GM23338 (cell line): ENCODE results near the gene C1QL1. TPM values are rescaled to one million over a fixed set of nuclear protein-coding genes. Genes with fewer than 3 reads are reported as not detected.

ENCODE experiments used
- ATAC-seq: fragments of 200-7000 bp; cut with Tn5 transposase; 3 replicates; pipeline ENCODE4 v1.9.1; 2020
- DNase-seq: peaks from one replicate; pipeline ENCODE4 v3.0.0-alpha.2; 2015; ENCODE audit warnings: low spot score
- H2AFZ ChIP-seq: fragments of 200-600 bp; sonication (generic); 2 replicates; pipeline ENCODE4 v1.8.0; 2016; ENCODE audit warnings: antibody characterized with exemption, mild to moderate bottlenecking, moderate library complexity
- H3F3A ChIP-seq: fragments of 200-600 bp; sonication (generic); replicated peaks from 2 replicates; pipeline ENCODE4 v1.8.0; 2017; ENCODE audit warnings: antibody characterized with exemption, mixed run types, low read depth
- H3K27ac ChIP-seq: fragments of 200-600 bp; sonication (generic); 2 replicates; pipeline ENCODE4 v1.6.1; 2016; ENCODE audit warnings: low read depth
- H3K27me3 ChIP-seq: fragments of 200-600 bp; sonication (generic); 2 replicates; pipeline ENCODE4 v1.8.0; 2016; ENCODE audit warnings: mild to moderate bottlenecking, mixed run types, moderate library complexity; ENCODE audit not compliant: insufficient read depth
- H3K36me3 ChIP-seq: fragments of 200-600 bp; sonication (generic); 2 replicates; pipeline ENCODE4 v1.8.0; 2016; ENCODE audit warnings: mild to moderate bottlenecking; ENCODE audit not compliant: insufficient read depth
- H3K4me1 ChIP-seq: fragments of 200-600 bp; sonication (generic); 2 replicates; pipeline ENCODE4 v1.8.0; 2016; ENCODE audit warnings: mild to moderate bottlenecking, moderate library complexity; ENCODE audit not compliant: insufficient read depth
- H3K4me2 ChIP-seq: fragments of 200-600 bp; sonication (generic); 2 replicates; pipeline ENCODE4 v1.7.1; 2017; ENCODE audit warnings: mixed run types
- H3K4me3 ChIP-seq: fragments of 200-600 bp; sonication (generic); 2 replicates; pipeline ENCODE4 v1.6.1; 2016; ENCODE audit warnings: mixed run types
- H3K79me2 ChIP-seq: fragments of 200-600 bp; sonication (generic); replicated peaks from 2 replicates; pipeline ENCODE4 v1.8.0; 2017; ENCODE audit warnings: mild to moderate bottlenecking; ENCODE audit not compliant: insufficient read depth
- H3K9me2 ChIP-seq: fragments of 200-600 bp; sonication (generic); 2 replicates; pipeline ENCODE4 v1.8.0; 2017; ENCODE audit not compliant: insufficient read depth
- H4K20me1 ChIP-seq: fragments of 200-600 bp; sonication (generic); replicated peaks from 2 replicates; pipeline ENCODE4 v1.8.0; 2017; ENCODE audit warnings: mild to moderate bottlenecking; ENCODE audit not compliant: insufficient read depth
- H3K27ac Mint-ChIP-seq: 2 replicates; pipeline ENCODE4 v1.8.0; 2020; ENCODE audit warnings: inconsistent platforms, mild to moderate bottlenecking, moderate library complexity, mixed read lengths
- H3K27me3 Mint-ChIP-seq: 3 replicates; pipeline ENCODE4 v1.8.0; 2022; ENCODE audit warnings: low read depth, mild to moderate bottlenecking, moderate library complexity, mixed read lengths, inconsistent platforms; ENCODE audit not compliant: insufficient read depth, poor library complexity
- H3K36me3 Mint-ChIP-seq: 3 replicates; pipeline ENCODE4 v1.8.0; 2021; ENCODE audit warnings: low read depth, mild to moderate bottlenecking, inconsistent platforms, moderate library complexity, mixed read lengths
- H3K4me1 Mint-ChIP-seq: 3 replicates; pipeline ENCODE4 v1.8.0; 2020; ENCODE audit warnings: mild to moderate bottlenecking, inconsistent platforms, mixed read lengths
- H3K4me3 Mint-ChIP-seq: 3 replicates; pipeline ENCODE4 v1.8.0; 2021; ENCODE audit warnings: moderate library complexity, mild to moderate bottlenecking, inconsistent platforms, mixed read lengths
- H3K9me3 Mint-ChIP-seq: 3 replicates; pipeline ENCODE4 v1.8.0; 2020; ENCODE audit warnings: moderate library complexity, mild to moderate bottlenecking, inconsistent platforms, mixed read lengths
- CREB1 ChIP-seq: fragments of 250-450 bp; sonication (Bioruptor Pico); IDR thresholded peaks from 2 replicates; pipeline ENCODE4 v1.5.0; 2020; ENCODE audit warnings: low read depth, mild to moderate bottlenecking, moderate library complexity
- NANOG ChIP-seq: IDR thresholded peaks from 2 replicates; pipeline ENCODE4 v1.6.1; 2016; ENCODE audit warnings: antibody characterized with exemption, borderline replicate concordance
- ZNF331 ChIP-seq: fragments of 250-450 bp; sonication (Bioruptor Pico); IDR thresholded peaks from 2 replicates; pipeline ENCODE4 v1.5.0; 2020; ENCODE audit warnings: low read depth, mild to moderate bottlenecking, moderate library complexity
- polyA plus RNA-seq: library from polyadenylated mRNA; unstranded; fragments of >200 nt; fragmentation: Nextera tagmentation; extraction: Ambion mirVana; gene quantifications from 2 replicates; pipeline ENCODE4 v1.2.1, GENCODE V29; 2016
- total RNA-seq: library from RNA; depleted of rRNA; stranded (reverse); fragments of >200 nt; shearing (Covaris generic); gene quantifications from 2 replicates; pipeline ENCODE4 v1.2.3, GENCODE V29; 2014
- TF ChIP-seq, protein P1 (sequence below): fragments of 250-450 bp; sonication (Bioruptor Pico); IDR thresholded peaks from 2 replicates; pipeline ENCODE4 v1.5.0; 2020; ENCODE audit warnings: mild to moderate bottlenecking, moderate library complexity
- TF ChIP-seq, protein P2 (sequence below): IDR thresholded peaks from one replicate; pipeline ENCODE4 v1.6.1; 2018; ENCODE audit warnings: antibody characterized with exemption; ENCODE audit not compliant: unreplicated experiment
- TF ChIP-seq, protein P3 (sequence below), 2 experiments: fragments of 200-600 bp in 1 of 2; sonication (generic) in 1 of 2; conservative IDR thresholded peaks; 2 replicates each; pipeline versions ENCODE4 v1.5.1 to v1.6.1; 2016 to 2017; ENCODE audit warnings: antibody characterized with exemption in 2 of 2, low read depth in 2 of 2, mild to moderate bottlenecking in 2 of 2, moderate library complexity in 1 of 2

The C1QL1 gene
- total and polyA plus RNA-seq, 2 experiments from 2014 or later, result 4.3 to 14.4 TPM

DNA sequence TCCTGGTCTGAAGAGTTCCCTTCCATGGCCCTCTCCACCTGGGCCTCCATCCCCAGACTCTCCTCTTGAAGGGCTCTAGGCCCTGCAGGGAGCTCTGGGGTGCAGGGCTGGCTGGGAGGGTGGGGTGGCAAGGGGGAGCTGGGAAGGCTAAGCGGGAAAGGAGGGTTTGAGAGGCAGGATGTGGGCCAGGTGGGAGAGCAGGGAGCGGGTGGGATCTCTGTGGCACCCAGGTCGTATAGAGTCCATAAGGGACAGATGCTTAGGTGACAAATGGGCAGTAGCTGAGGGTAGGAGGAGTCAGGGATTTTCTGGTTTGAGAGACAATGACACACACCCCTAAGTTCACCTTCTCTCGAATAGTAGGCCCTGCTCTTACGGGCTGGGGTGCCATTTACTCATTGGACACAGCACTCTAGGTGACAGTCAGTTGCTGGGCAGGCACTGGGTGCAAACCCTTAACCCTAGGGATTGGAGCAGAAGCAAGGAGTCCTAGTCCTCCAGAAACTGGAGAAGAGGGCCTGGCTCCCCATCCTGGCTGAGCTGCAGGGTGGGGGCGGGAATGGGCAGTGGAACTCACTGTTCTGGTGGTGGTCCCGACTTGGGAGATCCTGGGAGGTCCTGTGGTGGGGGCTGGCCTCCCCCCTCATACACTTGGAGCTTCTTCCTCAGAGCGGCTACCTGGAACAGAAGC lies 35.9 kb downstream of the C1QL1 start (continued):
- TF ChIP-seq, protein P1, sequence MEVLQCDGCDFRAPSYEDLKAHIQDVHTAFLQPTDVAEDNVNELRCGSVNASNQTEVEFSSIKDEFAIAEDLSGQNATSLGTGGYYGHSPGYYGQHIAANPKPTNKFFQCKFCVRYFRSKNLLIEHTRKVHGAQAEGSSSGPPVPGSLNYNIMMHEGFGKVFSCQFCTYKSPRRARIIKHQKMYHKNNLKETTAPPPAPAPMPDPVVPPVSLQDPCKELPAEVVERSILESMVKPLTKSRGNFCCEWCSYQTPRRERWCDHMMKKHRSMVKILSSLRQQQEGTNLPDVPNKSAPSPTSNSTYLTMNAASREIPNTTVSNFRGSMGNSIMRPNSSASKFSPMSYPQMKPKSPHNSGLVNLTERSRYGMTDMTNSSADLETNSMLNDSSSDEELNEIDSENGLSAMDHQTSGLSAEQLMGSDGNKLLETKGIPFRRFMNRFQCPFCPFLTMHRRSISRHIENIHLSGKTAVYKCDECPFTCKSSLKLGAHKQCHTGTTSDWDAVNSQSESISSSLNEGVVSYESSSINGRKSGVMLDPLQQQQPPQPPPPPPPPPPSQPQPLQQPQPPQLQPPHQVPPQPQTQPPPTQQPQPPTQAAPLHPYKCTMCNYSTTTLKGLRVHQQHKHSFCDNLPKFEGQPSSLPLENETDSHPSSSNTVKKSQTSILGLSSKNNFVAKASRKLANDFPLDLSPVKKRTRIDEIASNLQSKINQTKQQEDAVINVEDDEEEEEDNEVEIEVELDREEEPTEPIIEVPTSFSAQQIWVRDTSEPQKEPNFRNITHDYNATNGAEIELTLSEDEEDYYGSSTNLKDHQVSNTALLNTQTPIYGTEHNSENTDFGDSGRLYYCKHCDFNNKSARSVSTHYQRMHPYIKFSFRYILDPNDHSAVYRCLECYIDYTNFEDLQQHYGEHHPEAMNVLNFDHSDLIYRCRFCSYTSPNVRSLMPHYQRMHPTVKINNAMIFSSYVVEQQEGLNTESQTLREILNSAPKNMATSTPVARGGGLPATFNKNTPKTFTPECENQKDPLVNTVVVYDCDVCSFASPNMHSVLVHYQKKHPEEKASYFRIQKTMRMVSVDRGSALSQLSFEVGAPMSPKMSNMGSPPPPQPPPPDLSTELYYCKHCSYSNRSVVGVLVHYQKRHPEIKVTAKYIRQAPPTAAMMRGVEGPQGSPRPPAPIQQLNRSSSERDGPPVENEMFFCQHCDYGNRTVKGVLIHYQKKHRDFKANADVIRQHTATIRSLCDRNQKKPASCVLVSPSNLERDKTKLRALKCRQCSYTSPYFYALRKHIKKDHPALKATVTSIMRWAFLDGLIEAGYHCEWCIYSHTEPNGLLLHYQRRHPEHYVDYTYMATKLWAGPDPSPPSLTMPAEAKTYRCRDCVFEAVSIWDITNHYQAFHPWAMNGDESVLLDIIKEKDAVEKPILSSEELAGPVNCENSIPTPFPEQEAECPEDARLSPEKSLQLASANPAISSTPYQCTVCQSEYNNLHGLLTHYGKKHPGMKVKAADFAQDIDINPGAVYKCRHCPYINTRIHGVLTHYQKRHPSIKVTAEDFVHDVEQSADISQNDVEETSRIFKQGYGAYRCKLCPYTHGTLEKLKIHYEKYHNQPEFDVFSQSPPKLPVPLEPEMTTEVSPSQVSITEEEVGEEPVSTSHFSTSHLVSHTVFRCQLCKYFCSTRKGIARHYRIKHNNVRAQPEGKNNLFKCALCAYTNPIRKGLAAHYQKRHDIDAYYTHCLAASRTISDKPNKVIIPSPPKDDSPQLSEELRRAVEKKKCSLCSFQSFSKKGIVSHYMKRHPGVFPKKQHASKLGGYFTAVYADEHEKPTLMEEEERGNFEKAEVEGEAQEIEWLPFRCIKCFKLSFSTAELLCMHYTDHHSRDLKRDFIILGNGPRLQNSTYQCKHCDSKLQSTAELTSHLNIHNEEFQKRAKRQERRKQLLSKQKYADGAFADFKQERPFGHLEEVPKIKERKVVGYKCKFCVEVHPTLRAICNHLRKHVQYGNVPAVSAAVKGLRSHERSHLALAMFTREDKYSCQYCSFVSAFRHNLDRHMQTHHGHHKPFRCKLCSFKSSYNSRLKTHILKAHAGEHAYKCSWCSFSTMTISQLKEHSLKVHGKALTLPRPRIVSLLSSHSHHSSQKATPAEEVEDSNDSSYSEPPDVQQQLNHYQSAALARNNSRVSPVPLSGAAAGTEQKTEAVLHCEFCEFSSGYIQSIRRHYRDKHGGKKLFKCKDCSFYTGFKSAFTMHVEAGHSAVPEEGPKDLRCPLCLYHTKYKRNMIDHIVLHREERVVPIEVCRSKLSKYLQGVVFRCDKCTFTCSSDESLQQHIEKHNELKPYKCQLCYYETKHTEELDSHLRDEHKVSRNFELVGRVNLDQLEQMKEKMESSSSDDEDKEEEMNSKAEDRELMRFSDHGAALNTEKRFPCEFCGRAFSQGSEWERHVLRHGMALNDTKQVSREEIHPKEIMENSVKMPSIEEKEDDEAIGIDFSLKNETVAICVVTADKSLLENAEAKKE, result no peak
- no peak for TF ChIP-seq NANOG
- TF ChIP-seq, protein P2, sequence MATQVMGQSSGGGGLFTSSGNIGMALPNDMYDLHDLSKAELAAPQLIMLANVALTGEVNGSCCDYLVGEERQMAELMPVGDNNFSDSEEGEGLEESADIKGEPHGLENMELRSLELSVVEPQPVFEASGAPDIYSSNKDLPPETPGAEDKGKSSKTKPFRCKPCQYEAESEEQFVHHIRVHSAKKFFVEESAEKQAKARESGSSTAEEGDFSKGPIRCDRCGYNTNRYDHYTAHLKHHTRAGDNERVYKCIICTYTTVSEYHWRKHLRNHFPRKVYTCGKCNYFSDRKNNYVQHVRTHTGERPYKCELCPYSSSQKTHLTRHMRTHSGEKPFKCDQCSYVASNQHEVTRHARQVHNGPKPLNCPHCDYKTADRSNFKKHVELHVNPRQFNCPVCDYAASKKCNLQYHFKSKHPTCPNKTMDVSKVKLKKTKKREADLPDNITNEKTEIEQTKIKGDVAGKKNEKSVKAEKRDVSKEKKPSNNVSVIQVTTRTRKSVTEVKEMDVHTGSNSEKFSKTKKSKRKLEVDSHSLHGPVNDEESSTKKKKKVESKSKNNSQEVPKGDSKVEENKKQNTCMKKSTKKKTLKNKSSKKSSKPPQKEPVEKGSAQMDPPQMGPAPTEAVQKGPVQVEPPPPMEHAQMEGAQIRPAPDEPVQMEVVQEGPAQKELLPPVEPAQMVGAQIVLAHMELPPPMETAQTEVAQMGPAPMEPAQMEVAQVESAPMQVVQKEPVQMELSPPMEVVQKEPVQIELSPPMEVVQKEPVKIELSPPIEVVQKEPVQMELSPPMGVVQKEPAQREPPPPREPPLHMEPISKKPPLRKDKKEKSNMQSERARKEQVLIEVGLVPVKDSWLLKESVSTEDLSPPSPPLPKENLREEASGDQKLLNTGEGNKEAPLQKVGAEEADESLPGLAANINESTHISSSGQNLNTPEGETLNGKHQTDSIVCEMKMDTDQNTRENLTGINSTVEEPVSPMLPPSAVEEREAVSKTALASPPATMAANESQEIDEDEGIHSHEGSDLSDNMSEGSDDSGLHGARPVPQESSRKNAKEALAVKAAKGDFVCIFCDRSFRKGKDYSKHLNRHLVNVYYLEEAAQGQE, result no peak
- TF ChIP-seq CREB1 (CRISPR knock-in tag), result no peak

DNA sequence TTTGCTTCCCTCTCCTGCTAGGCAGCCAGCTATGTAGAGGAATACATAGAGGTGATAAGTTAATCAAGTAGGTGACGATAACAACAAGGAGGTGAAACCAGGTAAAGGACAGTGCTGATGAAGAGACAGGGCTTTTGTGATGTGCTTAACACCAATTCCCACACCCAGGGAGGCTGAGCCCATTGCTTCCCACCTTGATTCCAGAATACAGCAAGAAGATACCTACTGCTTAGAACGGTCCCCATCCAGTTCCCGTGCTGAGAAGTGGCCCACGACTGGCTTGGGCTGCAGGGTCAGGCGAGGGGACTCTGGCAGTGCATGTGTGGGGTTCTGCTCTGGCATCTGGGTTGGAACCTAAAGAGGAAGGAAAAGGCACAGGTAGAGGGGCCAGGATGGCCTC lies 36.7 kb downstream of the C1QL1 start:
- Histone ChIP-seq H3K79me2 (no peaks in the 10 kb centered on the region), H4K20me1 (peaks cover 3% of the 10 kb centered on the region; the same call in 1 of the 2 replicates), H3K27me3 (no peaks in the 10 kb centered on the region), H3K9me2 (no peaks in the 10 kb centered on the region), H3K27ac (no peak overlapping the region), H3K4me2 (no peak overlapping the region), H3F3A (no peaks in the 10 kb centered on the region), H3K4me3 (no peak overlapping the region), H3K36me3 (peaks cover 39% of the 10 kb centered on the region), H3K4me1 (no peaks in the 10 kb centered on the region), H2AFZ (no peak overlapping the region)
- Mint-ChIP-seq H3K9me3 (no peaks in the 10 kb centered on the region), H3K4me3 (no peak overlapping the region), H3K4me1 (no peaks in the 10 kb centered on the region), H3K27ac (no peak overlapping the region), H3K36me3 (peaks cover 85% of the 10 kb centered on the region), H3K27me3 (peaks cover 2% of the 10 kb centered on the region)
- ATAC-seq (no peak), DNase-seq (no peak)
- TF ChIP-seq, protein P3, sequence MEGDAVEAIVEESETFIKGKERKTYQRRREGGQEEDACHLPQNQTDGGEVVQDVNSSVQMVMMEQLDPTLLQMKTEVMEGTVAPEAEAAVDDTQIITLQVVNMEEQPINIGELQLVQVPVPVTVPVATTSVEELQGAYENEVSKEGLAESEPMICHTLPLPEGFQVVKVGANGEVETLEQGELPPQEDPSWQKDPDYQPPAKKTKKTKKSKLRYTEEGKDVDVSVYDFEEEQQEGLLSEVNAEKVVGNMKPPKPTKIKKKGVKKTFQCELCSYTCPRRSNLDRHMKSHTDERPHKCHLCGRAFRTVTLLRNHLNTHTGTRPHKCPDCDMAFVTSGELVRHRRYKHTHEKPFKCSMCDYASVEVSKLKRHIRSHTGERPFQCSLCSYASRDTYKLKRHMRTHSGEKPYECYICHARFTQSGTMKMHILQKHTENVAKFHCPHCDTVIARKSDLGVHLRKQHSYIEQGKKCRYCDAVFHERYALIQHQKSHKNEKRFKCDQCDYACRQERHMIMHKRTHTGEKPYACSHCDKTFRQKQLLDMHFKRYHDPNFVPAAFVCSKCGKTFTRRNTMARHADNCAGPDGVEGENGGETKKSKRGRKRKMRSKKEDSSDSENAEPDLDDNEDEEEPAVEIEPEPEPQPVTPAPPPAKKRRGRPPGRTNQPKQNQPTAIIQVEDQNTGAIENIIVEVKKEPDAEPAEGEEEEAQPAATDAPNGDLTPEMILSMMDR (conservative IDR thresholded peaks at IDR 0.05; ENCODE audit: low read depth in 2 of 2), result no peak
- TF ChIP-seq ZNF331 (CRISPR knock-in tag), result no peak
